GM18907 (cell line): ENCODE results near the gene IFNAR2.
A peak's percentile ranks its signal among the peaks of the same experiment; 100 is the strongest.

Source experiments
- ATAC-seq: cut with Tn5 transposase; IDR thresholded peaks from one replicate; pipeline ENCODE4 v1.9.1; 2021; ENCODE audit warnings: mild to moderate bottlenecking, moderate library complexity; ENCODE audit not compliant: unreplicated experiment

IFNAR2 gene

DNA sequence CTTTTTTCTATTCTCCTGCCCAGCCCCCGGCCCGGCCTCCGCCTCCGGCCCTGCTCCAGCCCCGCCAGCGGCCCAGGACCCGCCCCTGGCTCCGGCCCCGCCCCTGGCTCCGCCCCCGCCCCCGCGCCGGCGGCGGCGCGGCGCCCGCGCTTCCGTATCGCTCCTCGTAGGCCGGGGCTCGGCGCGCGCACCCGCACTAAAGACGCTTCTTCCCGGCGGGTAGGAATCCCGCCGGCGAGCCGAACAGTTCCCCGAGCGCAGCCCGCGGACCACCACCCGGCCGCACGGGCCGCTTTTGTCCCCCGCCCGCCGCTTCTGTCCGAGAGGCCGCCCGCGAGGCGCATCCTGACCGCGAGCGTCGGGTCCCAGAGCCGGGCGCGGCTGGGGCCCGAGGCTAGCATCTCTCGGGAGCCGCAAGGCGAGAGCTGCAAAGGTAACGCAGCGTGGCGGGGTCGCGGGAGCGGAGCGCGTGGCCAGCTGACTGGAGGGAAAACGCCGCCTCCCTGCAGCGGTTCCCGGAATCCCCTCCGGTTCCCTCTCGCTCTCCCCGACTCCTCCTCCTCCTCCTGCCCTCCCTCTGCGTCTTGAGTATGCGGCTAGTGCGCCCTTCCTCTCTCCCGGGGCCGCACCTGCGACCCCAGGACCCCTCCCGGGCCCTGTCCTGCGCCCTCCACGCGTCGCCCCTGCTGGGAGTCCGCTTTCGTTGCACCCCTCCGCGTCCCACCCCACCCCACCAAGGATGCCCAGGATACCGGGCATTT, at the start of gene IFNAR2:
Gene IFNAR2, plus strand, starts transcription at position 155 of the 761 bp plus-strand sequence. CDS start 11,985 bp downstream, outside the sequence.
- peak; percentile 71 for ATAC-seq

DNA sequence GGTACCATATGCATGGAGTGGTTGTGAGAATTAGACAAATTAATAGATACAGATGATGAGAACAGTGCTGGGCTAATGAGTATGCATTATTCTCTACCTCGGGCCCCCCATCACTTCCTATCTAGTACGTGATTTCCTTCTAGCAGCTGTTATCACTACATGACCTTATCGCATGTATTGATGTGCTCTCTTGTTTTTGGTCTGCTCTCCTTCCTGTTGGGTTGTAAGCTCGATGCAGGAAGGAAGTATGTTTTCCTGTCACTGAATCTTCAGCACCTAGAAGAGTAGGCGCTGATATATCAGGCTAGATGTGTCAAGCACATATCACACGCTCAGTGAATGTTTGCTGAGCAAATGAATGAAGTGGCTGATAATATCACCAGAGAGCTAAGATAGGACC, 43.9 kb upstream of the IFNAR2 start:
- no peak for ATAC-seq

DNA sequence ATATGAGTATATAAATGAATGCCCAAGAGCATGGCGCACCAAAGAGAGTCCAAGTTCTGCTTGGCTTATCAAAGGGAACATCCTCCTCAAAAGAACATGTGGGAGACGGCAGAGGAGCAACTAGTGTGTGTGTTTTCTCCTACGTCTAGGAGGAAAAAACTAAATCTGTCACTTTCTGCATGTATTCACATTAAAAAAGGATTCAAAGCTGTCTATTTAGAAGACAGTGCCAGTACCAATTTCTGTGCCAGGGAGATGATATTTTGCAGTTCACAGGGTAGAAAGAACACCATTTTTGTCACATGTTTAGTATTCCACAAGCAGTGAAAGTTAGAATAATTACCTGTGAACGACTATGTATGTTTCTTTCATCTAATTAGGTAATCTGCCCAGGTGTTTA, 42.5 kb upstream of the IFNAR2 start:
- ATAC-seq = no peak

DNA sequence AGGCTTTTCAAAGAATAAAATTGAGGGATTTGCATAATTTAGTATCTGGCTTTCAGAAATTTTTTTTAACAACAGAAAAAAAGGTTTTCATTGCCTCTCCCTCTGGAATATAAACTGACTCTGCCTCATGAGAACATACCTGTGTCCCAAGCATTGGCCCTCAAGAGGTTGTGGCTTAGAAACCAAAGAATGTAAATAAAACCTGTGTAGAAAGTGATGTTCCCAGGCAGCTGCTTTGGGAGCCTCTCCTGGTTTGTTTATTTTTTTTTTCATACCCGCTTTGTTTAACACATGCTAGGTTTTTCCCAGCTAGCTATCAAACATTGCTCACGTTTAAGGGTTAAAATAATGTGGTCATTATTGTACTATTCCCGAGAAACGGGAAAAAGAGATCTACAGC, 40.5 kb upstream of the IFNAR2 start:
- ATAC-seq = no peak

GRCh38 chr21:33189824-33190223, 39.9 kb upstream of the IFNAR2 start:
- no peak for ATAC-seq

DNA sequence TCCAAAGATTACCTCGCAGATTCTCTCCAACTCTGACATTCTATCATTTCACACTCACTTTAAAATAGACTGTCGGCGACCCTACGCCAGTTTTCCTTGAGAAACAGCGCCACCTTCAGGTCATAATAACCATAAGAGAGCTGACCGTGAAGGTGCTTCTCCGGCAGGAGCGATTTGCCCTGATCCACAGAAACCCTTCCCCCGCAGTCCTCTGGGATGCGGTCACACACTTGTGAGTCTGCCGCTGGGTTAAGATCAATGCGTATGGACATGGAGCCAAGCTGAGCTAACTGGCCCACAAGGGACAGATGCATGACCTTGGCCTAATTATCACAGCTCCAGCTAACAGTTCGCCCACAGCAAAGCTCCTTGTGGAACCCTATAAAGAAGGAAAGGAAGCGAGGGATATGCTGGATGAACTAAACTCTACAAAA, 32.8 kb upstream of the IFNAR2 start:
- no peak for ATAC-seq

DNA sequence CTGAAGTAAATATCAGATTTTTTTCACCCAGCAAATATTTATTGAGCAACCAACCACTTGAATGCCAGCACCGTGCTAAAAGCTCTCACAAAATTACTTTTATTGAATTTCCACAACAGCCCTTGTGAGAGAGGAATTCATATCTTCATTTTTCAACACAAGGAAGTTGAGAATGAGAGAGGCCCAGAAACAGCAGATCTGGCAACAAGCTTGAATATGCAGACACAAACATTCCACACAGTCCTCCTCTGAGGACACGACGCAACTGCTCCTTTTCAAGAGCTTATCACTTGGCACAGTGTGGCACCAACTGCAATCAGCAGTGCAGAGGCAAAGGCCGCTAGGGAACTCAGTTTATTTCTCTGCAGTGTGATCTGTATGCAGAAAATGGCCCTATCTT, 32.2 kb upstream of the IFNAR2 start:
- no peak for ATAC-seq

DNA sequence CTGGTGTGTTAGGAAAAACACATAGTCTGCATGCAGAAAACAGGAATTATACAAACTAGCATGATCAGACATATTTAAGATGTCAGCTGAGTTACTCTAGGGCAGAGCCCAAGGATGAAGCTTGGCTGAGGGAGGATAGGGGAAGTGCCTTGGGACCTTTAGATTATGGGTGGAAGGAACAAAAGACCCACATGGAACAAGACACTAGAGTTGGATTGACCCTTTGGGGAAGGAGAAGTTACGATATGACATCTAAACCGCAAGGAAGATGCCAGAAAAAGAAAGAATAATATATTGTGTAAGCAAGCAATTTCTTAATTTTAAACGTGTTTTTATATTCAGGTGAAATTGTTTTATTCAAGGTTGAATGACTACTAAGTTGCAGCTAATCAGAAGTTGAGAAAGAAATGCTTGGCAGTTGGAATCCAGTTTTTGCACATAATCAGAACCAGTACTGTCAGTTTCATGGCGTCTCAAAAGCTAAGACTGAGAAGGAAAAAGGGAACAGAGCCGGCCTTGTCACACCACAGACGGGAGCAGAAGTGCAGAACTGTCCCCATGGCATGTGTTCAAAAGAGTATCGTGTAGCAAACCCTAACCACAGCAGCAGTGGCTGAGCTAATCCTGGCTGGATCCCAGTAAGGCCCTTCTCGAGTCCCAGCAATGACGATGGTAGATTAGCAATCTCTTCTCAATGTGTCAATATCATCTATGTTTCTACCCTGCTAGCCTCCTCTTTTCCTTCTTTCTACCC, 31.2 kb upstream of the IFNAR2 start:
- no peak for ATAC-seq

DNA sequence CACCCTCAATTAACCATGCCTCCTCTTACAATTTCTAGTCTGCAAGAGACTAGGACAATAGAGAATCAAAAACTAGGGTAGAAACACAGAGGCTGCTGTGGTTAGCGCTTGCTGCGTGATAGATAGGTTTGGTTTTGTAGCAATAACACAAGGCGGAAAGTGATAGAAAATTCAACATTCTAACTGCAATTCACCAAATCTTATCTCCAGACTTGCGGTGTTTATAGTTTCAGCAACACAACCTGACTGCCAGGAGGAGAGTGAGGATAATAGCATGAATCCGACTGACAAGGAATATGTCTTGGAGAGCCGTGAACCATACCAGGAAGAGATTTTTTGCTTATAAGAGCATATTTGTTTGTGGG, 30.7 kb upstream of the IFNAR2 start:
- no peak for ATAC-seq

GRCh38 chr21:33199516-33200217, 30.1 kb upstream of the IFNAR2 start:
- ATAC-seq = peak; percentile 69

DNA sequence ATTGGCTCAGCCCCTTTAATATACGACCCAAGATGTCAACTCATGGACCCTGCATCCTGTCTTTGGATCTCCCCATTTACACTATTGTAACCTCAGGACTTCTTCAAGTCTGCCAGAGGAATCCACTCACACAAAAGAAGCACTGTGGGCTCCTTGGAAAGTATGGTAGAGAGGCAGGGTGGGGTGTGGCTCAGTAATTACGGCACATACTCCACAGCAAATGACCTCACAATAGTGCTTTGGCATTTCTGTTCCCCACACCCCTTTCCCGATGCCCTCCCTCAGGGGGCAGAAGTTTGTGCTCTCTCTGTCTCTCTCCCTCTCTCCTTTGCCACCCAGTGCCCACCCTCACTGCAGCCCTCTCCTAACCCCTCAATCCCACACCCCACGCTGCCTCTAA, 27.8 kb upstream of the IFNAR2 start:
- ATAC-seq = no peak

DNA sequence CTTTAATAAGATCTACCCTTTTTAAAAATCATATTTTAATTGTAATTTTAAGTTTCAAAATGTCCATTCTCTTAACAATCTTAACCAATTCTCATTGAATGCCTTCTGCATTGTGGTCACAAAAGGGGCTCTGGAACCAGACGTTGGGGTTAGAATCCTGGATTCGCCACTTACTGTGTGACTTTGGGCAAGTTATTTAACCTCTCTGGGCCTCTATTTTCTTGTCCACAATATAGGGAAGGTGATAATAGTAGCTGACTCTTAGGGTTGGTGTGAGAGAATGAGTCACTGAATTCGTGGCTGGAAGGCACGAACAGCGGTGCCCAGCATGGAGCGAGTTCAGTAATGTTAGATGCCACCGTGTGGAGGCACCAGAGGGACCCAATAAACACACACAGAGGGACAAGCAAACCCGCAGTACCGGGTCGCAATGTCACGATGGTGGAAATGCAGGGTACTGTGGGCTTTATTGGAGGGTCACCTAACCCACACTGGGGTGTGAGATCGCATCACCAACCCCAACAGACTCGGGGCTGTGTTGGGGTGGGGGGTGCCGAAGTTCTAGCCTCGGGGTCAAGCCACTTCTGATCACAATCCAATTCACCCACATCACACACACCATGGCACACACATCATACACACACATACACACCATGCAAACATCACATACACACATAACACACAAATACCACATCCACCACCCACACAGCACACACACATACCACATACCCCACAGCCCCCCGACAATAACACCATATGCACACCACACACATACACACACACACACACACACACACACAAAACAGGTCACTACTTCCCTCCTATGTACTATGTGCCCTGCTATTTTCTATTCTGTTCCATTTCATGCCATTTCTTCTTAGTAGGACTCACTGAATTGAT, 27.0 kb upstream of the IFNAR2 start:
- no peak for ATAC-seq

DNA sequence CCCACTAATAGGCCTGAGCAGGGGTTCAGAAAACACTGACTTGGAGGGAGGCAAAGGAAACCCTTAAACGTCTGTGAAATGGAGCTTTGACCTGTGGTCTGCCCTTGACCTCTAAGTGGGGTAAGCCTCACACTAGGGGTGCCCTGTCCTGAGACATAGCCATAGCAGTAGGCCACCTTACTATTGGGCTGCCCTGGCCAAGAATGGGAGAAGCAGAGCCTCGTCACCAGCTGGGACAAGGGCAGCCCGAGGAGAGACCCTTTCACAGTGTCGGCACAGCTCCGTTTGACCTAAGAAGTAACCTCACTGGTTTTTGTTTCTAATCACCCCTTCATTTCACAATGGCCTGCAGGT, 26.4 kb upstream of the IFNAR2 start:
- ATAC-seq = no peak

GRCh38 chr21:33205476-33205875, 24.3 kb upstream of the IFNAR2 start:
- no peak for ATAC-seq

DNA sequence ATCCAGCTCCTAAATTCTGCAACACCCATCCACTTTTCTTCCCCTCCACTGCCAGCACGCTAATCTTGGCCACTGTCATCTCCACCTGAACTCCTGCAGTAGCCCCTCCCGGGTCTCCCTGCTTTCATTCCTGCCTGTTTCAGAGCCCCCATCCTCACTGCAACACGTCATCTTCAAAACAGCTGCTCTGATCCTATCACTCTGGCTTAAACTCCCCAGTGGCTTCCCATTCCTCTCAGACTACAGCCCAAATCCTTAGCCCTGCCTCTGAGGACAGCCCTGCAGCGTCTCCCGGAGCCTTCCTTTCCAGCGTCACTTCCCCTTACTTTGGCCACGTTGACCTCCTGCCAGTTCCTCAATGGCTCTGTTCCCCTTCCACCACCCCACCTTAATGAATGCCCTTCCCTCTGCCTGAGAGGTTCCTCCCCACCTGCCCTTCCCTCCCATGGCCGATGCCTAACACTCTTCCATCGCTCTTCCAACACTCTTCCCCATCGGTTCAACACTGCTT, 22.9 kb upstream of the IFNAR2 start:
- ATAC-seq = no peak

GRCh38 chr21:33207449-33208149, 22.1 kb upstream of the IFNAR2 start:
- ATAC-seq = no peak

DNA sequence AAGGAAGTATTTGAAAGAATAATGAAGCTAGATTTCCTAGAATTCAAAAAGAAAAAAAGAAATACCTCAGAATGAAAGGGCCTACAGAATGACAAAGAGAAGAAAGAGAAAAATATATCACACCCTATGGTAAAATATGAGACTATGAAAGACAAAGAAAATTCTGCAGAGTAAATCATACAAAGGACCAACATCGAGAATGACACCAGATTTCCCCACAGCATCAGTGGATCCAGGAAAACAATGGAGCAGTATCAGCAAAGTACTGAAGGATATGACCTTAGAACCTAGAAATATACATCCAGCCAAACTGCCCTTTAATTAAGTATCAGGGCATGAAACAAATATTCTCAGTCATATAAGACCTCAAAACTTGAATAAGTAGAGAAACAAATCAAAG, 21.2 kb upstream of the IFNAR2 start:
- no peak for ATAC-seq

- ATAC-seq = no peak
Observed at GRCh38 chr21:33211305-33211704, 18.4 kb upstream of the IFNAR2 start.

GRCh38 chr21:33211732-33212131, 18.0 kb upstream of the IFNAR2 start:
- ATAC-seq = no peak
